Loucy (cell line): ENCODE data around the gene SEPTIN6.

Source experiments
- EZH2phosphoT487 ChIP-seq: fragments of 200-600 bp; IDR thresholded peaks from 2 replicates; pipeline ENCODE4 v1.6.1; 2018; ENCODE audit warnings: antibody characterized with exemption, mild to moderate bottlenecking, moderate library complexity, borderline replicate concordance
- TF ChIP-seq, protein P1 (sequence below): fragments of 200-600 bp; sonication (generic); conservative IDR thresholded peaks from 2 replicates; pipeline ENCODE4 v1.5.1; 2014; ENCODE audit warnings: mild to moderate bottlenecking, antibody characterized with exemption, low read length

GRCh38 chrX:119659522-119659921 lies 33.4 kb downstream of the SEPTIN6 start:
- TF ChIP-seq, protein P1, sequence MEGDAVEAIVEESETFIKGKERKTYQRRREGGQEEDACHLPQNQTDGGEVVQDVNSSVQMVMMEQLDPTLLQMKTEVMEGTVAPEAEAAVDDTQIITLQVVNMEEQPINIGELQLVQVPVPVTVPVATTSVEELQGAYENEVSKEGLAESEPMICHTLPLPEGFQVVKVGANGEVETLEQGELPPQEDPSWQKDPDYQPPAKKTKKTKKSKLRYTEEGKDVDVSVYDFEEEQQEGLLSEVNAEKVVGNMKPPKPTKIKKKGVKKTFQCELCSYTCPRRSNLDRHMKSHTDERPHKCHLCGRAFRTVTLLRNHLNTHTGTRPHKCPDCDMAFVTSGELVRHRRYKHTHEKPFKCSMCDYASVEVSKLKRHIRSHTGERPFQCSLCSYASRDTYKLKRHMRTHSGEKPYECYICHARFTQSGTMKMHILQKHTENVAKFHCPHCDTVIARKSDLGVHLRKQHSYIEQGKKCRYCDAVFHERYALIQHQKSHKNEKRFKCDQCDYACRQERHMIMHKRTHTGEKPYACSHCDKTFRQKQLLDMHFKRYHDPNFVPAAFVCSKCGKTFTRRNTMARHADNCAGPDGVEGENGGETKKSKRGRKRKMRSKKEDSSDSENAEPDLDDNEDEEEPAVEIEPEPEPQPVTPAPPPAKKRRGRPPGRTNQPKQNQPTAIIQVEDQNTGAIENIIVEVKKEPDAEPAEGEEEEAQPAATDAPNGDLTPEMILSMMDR: no peak
- no peak for TF ChIP-seq EZH2phosphoT487
